Breast epithelium (tissue), 4 donors: ENCODE data around the gene NKX6-2. TPM values are rescaled to one million over a fixed set of nuclear protein-coding genes. Genes with fewer than 3 reads are reported as not detected.

Source experiments
- DNase-seq, 2 donors: peaks; one replicate each; pipeline ENCODE4 v3.0.0-alpha.2; 2019; ENCODE audit warnings: low spot score in 2 of 2
- H3K27ac ChIP-seq, 2 donors: fragments of 200-600 bp; sonication (generic) in 1 of 2; one replicate each; pipeline ENCODE4 v1.5.1; 2016 to 2019; ENCODE audit warnings: mild to moderate bottlenecking in 1 of 2
- H3K27me3 ChIP-seq, 2 donors: fragments of 200-600 bp; sonication (generic) in 1 of 2; one replicate each; pipeline versions ENCODE4 v1.5.1 to v1.6.0; 2017 to 2019; ENCODE audit warnings: control low read depth in 1 of 2, mild to moderate bottlenecking in 1 of 2
- H3K36me3 ChIP-seq: fragments of 200-600 bp; one replicate; pipeline ENCODE4 v1.5.1; 2019
- H3K4me1 ChIP-seq, 2 donors: fragments of 200-600 bp; sonication (generic); one replicate each; pipeline ENCODE4 v1.5.1; 2016 to 2019; ENCODE audit warnings: control low read depth in 1 of 2
- H3K4me3 ChIP-seq, 3 donors: fragments of 200-600 bp; sonication (generic); 1 replicate in 2 of 3; 2 replicates in 1 of 3; pipeline ENCODE4 v1.5.1; 2016 to 2019; ENCODE audit warnings: mild to moderate bottlenecking in 3 of 3, moderate library complexity in 2 of 3
- H3K9me3 ChIP-seq, 2 donors: fragments of 200-600 bp; sonication (generic) in 1 of 2; one replicate each; pipeline ENCODE4 v1.5.1; 2016 to 2019; ENCODE audit warnings: control low read depth in 1 of 2
- CTCF ChIP-seq, 3 donors: fragments of 450-650 bp; IDR thresholded peaks; one replicate each; pipeline ENCODE4 v1.5.1; 2016 to 2017; ENCODE audit warnings: antibody characterized with exemption in 3 of 3, mild to moderate bottlenecking in 3 of 3, moderate library complexity in 3 of 3
- POLR2A ChIP-seq: fragments of 450-650 bp; IDR thresholded peaks from one replicate; pipeline ENCODE4 v1.6.1; 2016; ENCODE audit warnings: antibody characterized with exemption, mild to moderate bottlenecking, moderate library complexity
- POLR2AphosphoS5 ChIP-seq, 3 donors: sonication (generic); formaldehyde crosslinking; IDR thresholded peaks; one replicate each; pipeline ENCODE4 v1.6.1; 2017; ENCODE audit warnings: antibody characterized with exemption in 3 of 3
- intact Hi-C: fragments of 100-400 bp; cut with DNase I; formaldehyde crosslinking; loops from one replicate; pipeline ENCODE4 v1.15.1; 2023; ENCODE audit warnings: low total_unique reads
- total RNA-seq, 3 donors: library from RNA; depleted of rRNA; stranded (reverse); fragments of >200 nt; gene quantifications; one replicate each; pipeline ENCODE4 v1.1.0, GENCODE V29; 2016

Gene NKX6-2
- total RNA-seq, 3 donors from 2014 or later = not detected

DNA sequence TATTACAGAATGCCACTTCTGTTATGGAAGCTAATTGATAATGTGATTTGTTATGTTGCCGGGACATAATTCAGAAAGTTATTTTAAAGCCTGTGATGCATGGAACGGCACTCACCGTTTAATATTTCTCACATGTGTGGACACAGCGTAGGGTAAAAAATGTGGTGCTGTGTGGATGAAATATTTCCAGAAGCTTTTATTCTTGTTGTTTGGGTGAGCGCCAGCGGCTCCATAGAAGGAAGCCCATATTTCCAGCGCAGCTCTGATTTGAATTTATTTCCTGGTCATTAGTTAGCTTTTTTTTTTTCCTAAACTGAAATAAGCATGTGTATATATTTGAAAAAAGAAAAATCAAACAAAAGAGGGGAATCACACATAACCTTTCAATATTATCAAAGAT, 20.2 kb upstream of the NKX6-2 start:
- Histone ChIP-seq H3K27ac (no peak overlapping the region), H3K9me3 (peaks cover 5 to 6% of the 10 kb centered on the region in 2 donors), H3K4me1 (no peaks in the 10 kb centered on the region), H3K4me3 (no peak overlapping the region), H3K27me3 (peaks cover 0 to 65% of the 10 kb centered on the region in 2 donors), H3K36me3 (no peaks in the 10 kb centered on the region)
- DNase-seq = no peak
- intact Hi-C loops = no loop called here
- TF ChIP-seq POLR2AphosphoS5 (IDR thresholded peaks at IDR 0.05) = no peak
- no peak for TF ChIP-seq CTCF (IDR thresholded peaks at IDR 0.05)
- no peak for TF ChIP-seq POLR2A

DNA sequence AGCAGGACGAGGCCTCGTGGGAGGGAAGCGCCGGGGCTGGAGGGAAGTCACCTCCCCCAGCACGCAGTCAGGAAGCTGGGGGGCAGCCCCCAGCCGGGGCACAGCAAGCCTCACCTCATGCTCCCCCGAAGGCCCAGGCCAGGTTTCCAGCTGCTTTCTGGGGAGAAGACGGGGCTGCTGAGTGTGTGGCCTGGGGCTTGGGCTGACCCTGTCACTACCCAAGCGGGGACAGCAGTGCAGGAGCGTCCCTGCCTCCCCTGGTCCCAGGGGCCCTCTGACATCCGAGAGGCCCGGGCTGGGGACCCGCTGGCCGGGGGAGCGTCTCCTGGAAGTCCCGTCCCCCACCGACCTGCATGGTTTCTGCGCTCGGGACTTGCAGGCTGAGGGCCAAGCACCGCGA, 19.7 kb upstream of the NKX6-2 start:
- TF ChIP-seq POLR2AphosphoS5 (IDR thresholded peaks at IDR 0.05) (no peak), CTCF (IDR thresholded peaks at IDR 0.05) (no peak), POLR2A (no peak)
- Histone ChIP-seq H3K27ac (no peak overlapping the region), H3K4me1 (no peaks in the 10 kb centered on the region), H3K9me3 (peaks cover 5 to 6% of the 10 kb centered on the region in 2 donors), H3K4me3 (no peak overlapping the region), H3K27me3 (peaks cover 0 to 60% of the 10 kb centered on the region in 2 donors), H3K36me3 (no peaks in the 10 kb centered on the region)
- intact Hi-C loops = no loop called here
- DNase-seq = no peak

GRCh38 chr10:132804785-132805426, 19.0 kb upstream of the NKX6-2 start:
- DNase-seq = no peak
- Histone ChIP-seq H3K9me3 (peaks cover 5 to 6% of the 10 kb centered on the region in 2 donors), H3K36me3 (no peaks in the 10 kb centered on the region), H3K4me3 (no peak overlapping the region), H3K27ac (no peak overlapping the region), H3K27me3 (peaks cover 0 to 53% of the 10 kb centered on the region in 2 donors), H3K4me1 (no peaks in the 10 kb centered on the region)
- intact Hi-C loops = loop anchor here (5.0 kb wide), 1 partner anchor 1418 kb away; no protein-coding TSS in a partner anchor
- no peak for TF ChIP-seq CTCF (IDR thresholded peaks at IDR 0.05)
- TF ChIP-seq POLR2A = no peak
- TF ChIP-seq POLR2AphosphoS5 (IDR thresholded peaks at IDR 0.05) = no peak

- Histone ChIP-seq H3K9me3 (peaks cover 5 to 6% of the 10 kb centered on the region in 2 donors), H3K27ac (no peak overlapping the region), H3K4me1 (no peaks in the 10 kb centered on the region), H3K36me3 (no peaks in the 10 kb centered on the region), H3K27me3 (peaks cover 0 to 47% of the 10 kb centered on the region in 2 donors), H3K4me3 (no peak overlapping the region)
- intact Hi-C loops = loop anchor here (5.0 kb wide), 1 partner anchor 1417 kb away; no protein-coding TSS in a partner anchor
- DNase-seq = no peak
- TF ChIP-seq CTCF (IDR thresholded peaks at IDR 0.05) (no peak), POLR2A (no peak), POLR2AphosphoS5 (IDR thresholded peaks at IDR 0.05) (no peak)
Measured at GRCh38 chr10:132804287-132804686, 18.3 kb upstream of the NKX6-2 start.

DNA sequence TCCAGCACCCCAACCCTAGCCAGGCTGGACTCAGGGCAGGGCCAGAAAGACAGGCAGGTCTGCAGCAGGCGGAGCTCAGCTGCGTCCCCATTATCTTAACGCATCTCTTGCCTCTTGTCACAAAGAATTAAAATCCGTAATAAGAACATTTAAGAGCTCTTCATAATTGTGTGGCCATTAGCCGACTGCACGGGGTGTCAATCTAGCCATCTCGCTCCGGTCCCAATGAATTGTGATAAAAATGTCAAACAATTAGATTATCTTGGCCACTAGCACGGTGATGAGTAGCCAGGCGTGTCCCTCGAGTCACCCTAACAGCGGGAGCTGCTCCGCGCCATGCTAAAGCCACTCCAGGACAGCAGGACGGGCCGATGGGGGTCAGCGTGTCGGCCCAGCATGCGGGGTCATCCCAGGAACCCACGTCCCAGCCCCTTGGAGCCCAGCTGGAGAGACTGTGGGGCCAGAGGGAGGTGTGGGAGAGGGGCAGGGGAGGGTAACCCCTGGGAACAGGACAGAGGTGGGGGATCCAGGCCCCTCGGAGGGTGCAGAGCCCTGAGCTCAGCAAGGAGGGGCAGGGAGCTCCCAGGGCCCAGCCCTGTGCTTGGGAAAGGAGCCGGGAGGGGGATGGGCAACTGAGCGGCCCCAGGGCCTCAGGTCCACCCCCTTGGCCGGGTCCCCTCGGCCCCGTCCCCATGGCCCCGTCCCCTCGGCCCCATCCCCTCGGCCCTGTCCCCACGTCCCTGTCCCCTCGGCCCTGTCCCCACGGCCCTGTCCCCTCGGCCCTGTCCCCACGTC, 17.7 kb upstream of the NKX6-2 start:
- no peaks in the 10 kb centered on the region for H3K36me3 ChIP-seq
- H3K4me1 ChIP-seq = no peaks in the 10 kb centered on the region
- H3K27ac ChIP-seq = no peak overlapping the region
- peaks cover 0 to 40% of the 10 kb centered on the region in 2 donors for H3K27me3 ChIP-seq
- H3K9me3 ChIP-seq = peaks cover 5 to 6% of the 10 kb centered on the region in 2 donors
- no peak for DNase-seq
- no peak for TF ChIP-seq CTCF (IDR thresholded peaks at IDR 0.05)
- TF ChIP-seq POLR2AphosphoS5 (IDR thresholded peaks at IDR 0.05) = no peak
- no peak for TF ChIP-seq POLR2A
- H3K4me3 ChIP-seq = no peak overlapping the region
- intact Hi-C loops = loop anchor here (5.0 kb wide), 1 partner anchor 1416 kb away; no protein-coding TSS in a partner anchor
